Choroid plexus epithelial cell (primary cell): ENCODE data around the gene TRPM4.
A peak's percentile ranks its signal among the peaks of the same experiment; 100 is the strongest.
"Not testable (repeated sequence)": the region's sequence is repeated elsewhere in the genome, so short reads cannot be mapped to it uniquely, and the experiment has no call there.

ENCODE experiments used
- DNase-seq: peaks from one replicate; pipeline ENCODE4 v3.0.0-alpha.2; 2010; ENCODE audit warnings: low read depth
- H3K4me3 ChIP-seq: 2 replicates; pipeline ENCODE4 v1.5.1; 2011; ENCODE audit warnings: low read depth, mild to moderate bottlenecking, control low read depth, low read length, moderate library complexity
- TF ChIP-seq, protein P1 (sequence below): conservative IDR thresholded peaks from 2 replicates; pipeline ENCODE4 v1.5.1; 2011; ENCODE audit warnings: low read depth, mild to moderate bottlenecking, control low read depth, inconsistent platforms, low read length, moderate library complexity

The TRPM4 gene

GRCh38 chr19:49165865-49166301, 8.3 kb downstream of the TRPM4 start:
- TF ChIP-seq, protein P1, sequence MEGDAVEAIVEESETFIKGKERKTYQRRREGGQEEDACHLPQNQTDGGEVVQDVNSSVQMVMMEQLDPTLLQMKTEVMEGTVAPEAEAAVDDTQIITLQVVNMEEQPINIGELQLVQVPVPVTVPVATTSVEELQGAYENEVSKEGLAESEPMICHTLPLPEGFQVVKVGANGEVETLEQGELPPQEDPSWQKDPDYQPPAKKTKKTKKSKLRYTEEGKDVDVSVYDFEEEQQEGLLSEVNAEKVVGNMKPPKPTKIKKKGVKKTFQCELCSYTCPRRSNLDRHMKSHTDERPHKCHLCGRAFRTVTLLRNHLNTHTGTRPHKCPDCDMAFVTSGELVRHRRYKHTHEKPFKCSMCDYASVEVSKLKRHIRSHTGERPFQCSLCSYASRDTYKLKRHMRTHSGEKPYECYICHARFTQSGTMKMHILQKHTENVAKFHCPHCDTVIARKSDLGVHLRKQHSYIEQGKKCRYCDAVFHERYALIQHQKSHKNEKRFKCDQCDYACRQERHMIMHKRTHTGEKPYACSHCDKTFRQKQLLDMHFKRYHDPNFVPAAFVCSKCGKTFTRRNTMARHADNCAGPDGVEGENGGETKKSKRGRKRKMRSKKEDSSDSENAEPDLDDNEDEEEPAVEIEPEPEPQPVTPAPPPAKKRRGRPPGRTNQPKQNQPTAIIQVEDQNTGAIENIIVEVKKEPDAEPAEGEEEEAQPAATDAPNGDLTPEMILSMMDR: peak; percentile 27

GRCh38 chr19:49167857-49168409, 10.3 kb downstream of the TRPM4 start:
- no peak for DNase-seq
- TF ChIP-seq, protein P1: no peak
- H3K4me3 ChIP-seq: no peak overlapping the region

More at GRCh38 chr19:49165865-49166301, 8.3 kb downstream of the TRPM4 start:
- DNase-seq: no peak
- no peak overlapping the region for H3K4me3 ChIP-seq

DNA sequence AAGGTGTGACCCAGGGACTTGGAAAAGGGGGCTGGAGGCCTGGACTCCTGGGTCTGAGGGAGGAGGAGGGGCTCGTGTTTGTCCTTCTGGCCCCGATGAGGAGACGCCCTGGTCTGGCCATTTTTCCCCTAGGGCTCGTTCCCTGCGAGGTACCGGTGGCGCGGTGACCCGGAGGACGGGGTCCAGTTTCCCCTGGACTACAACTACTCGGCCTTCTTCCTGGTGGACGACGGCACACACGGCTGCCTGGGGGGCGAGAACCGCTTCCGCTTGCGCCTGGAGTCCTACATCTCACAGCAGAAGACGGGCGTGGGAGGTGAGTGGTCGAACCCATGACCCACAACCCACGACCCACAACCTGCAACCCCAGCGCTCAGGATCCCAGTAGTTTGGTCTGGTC, 10.8 kb downstream of the TRPM4 start:
- H3K4me3 ChIP-seq: no peak overlapping the region
- TF ChIP-seq, protein P1: no peak
- no peak for DNase-seq

GRCh38 chr19:49173198-49173597, 15.6 kb downstream of the TRPM4 start:
- TF ChIP-seq, protein P1: no peak
- no peak for DNase-seq
- H3K4me3 ChIP-seq: no peak overlapping the region

GRCh38 chr19:49180659-49181058, 23.1 kb downstream of the TRPM4 start:
- H3K4me3 ChIP-seq: no peak overlapping the region
- DNase-seq: no peak
- TF ChIP-seq, protein P1: no peak

DNA sequence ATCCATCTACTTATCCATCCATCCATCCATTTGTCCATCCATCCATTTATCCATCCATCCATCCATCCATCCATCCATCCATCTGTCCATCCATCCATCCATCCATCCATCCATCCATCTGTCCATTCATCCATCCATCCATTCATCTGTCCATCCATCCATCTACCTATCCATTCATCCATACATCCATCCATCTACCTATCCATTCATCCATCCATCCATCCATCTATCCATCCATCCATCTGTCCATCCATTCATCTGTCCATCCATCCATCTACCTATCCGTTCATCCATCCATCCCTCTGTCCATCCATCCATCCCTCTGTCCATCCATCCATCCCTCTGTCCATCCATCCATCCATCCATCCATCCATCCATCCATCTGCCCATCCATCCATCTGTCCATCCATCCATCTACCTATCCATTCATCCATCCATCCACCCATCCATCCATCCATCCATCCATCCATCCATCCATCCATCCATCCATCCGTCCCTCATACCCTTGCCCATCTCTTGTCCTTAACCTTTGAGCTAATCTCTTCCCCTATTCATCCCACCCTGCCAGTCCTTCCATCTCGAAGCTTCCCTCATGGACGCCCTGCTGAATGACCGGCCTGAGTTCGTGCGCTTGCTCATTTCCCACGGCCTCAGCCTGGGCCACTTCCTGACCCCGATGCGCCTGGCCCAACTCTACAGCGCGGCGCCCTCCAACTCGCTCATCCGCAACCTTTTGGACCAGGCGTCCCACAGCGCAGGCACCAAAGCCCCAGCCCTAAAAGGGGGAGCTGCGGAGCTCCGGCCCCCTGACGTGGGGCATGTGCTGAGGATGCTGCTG, 24.6 kb downstream of the TRPM4 start:
- not testable (repeated sequence) for H3K4me3 ChIP-seq, DNase-seq

- H3K4me3 ChIP-seq: no peak overlapping the region
- TF ChIP-seq, protein P1: no peak
- no peak for DNase-seq
Measured at GRCh38 chr19:49182848-49183375, 25.3 kb downstream of the TRPM4 start.
